Upper lobe of left lung (tissue), 4 donors: Measurements from ENCODE around the gene SLC27A5.

Experiments used
- CTCF ChIP-seq, 6 experiments: fragments of 450-650 bp in 4 of 6; fragments of 200-600 bp in 2 of 6; sonication (generic) in 2 of 6; IDR thresholded peaks; one replicate each; pipeline ENCODE4 v1.5.1; 2016 to 2019; ENCODE audit warnings: antibody characterized with exemption in 6 of 6
- EP300 ChIP-seq, 4 donors: sonication (generic); formaldehyde crosslinking; IDR thresholded peaks; one replicate each; pipeline ENCODE4 v1.5.1; 2017; ENCODE audit warnings: antibody characterized with exemption in 4 of 4, control low read depth in 2 of 4

DNA sequence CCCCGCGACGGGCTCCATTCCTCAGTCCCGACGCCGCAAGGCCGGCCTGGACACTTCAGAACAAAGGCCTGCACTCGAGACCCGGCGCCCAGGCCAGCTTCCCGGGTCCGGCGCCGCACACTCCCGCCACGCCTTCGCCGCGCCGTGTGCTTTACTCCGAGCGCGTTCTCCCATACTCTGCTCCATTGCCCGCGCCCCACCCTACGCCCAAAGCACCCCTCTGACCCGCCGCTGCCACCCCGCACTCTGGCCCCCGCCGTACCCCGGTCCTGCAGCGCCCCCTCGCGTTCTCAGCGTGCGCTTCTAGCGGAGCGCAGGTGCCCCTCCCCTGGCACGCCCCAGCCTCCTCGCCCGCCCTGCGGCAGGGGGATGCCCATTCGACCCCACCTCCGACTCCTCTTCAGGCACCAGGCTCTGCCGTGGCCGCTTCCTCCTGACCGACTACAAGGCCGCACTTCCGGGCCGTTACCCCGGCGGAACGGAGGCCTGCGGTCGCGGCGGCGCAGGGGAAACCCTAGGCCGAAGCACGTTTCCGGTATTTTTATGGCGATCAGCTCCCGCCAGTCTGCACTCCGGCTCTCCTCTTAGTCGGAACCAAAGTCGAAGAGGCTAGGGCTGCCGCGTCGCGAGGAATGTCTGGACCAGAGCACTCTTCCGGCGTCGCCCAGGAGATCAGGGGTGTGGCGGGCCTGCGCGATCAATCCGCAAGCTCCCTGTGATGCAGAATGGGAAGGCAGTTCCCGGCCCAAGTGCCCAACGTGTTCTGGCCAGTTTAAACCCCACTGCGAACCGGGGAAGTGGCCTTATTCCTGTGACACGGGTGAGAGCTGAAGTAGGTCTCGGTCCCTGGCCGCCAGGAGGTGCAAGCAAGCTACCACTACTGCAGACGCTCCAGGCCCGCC is 7.8 kb upstream of the SLC27A5 start, which contains the start of gene ZBTB45:
- TF ChIP-seq EP300 (IDR thresholded peaks at IDR 0.05) (peak in 1 of 4 donors; percentile 53), CTCF (IDR thresholded peaks at IDR 0.05) (peak; percentile 51 to 96 (median 93))
